B cell (primary cell): Measurements from ENCODE around the gene KIRREL3. TPM values are rescaled to one million over a fixed set of nuclear protein-coding genes. Genes with fewer than 3 reads are reported as not detected.

Experiments
- ATAC-seq: fragments of 200-7000 bp; cut with Tn5 transposase; one replicate; pipeline ENCODE4 v1.10.0; 2021; ENCODE audit warnings: low read depth, mild to moderate bottlenecking, moderate number of reproducible peaks, moderate library complexity
- CTCF ChIA-PET: fragments of 350-600 bp; sonication (Branson Sonifier 250); formaldehyde crosslinking; loops from one replicate; lab custom pipeline; 2021; ENCODE audit warnings: antibody characterized with exemption, inconsistent platforms; lab: Charles Lee
- POLR2A ChIA-PET: fragments of 350-600 bp; sonication (Branson Sonifier 250); formaldehyde crosslinking; loops from one replicate; lab custom pipeline; 2021; ENCODE audit warnings: antibody characterized with exemption; lab: Charles Lee
- DNase-seq: peaks from one replicate; pipeline ENCODE4 v3.0.0; 2013
- H2AFZ ChIP-seq: 2 replicates; pipeline ENCODE4 v1.6.1; 2012; ENCODE audit warnings: mild to moderate bottlenecking, low read depth, low read length; ENCODE audit not compliant: insufficient read depth, poor library complexity, severe bottlenecking
- H3K27ac ChIP-seq, 2 donors: 1 replicate in 1 of 2; 2 replicates in 1 of 2; pipeline ENCODE4 v1.5.1; 2012 to 2013; ENCODE audit warnings: low read length in 2 of 2, mild to moderate bottlenecking in 2 of 2, moderate library complexity in 1 of 2
- H3K27me3 ChIP-seq, 4 experiments: fragments of 200-600 bp in 1 of 4; sonication (generic) in 1 of 4; replicated peaks in 1 of 4; 1 replicate in 2 of 4; 2 replicates in 2 of 4; pipeline versions ENCODE4 v1.6.1 to v1.7.0; 2013 to 2016; ENCODE audit warnings: low read length in 3 of 4, mild to moderate bottlenecking in 2 of 4, mixed read lengths in 1 of 4, moderate library complexity in 1 of 4; ENCODE audit not compliant: insufficient read depth in 4 of 4, control insufficient read depth in 3 of 4; ENCODE audit errors: control extremely low read depth in 1 of 4
- H3K36me3 ChIP-seq, 2 experiments: replicated peaks in 1 of 2; 1 replicate in 1 of 2; 2 replicates in 1 of 2; pipeline versions ENCODE4 v1.6.1 to v1.7.1; 2013; ENCODE audit warnings: low read length in 1 of 2; ENCODE audit not compliant: insufficient read depth in 2 of 2, control insufficient read depth in 1 of 2; ENCODE audit errors: control extremely low read depth in 1 of 2, extremely low read depth in 1 of 2
- H3K4me1 ChIP-seq, 2 donors: fragments of 200-600 bp in 1 of 2; sonication (generic) in 1 of 2; 1 replicate in 1 of 2; 2 replicates in 1 of 2; pipeline versions ENCODE4 v1.5.1 to v1.6.1; 2013 to 2017; ENCODE audit warnings: low read length in 2 of 2; ENCODE audit not compliant: control insufficient read depth in 2 of 2, insufficient read depth in 2 of 2
- H3K4me2 ChIP-seq: replicated peaks from 2 replicates; pipeline ENCODE3; 2012; ENCODE audit warnings: mild to moderate bottlenecking, low read depth, low read length; ENCODE audit not compliant: poor library complexity, severe bottlenecking
- H3K4me3 ChIP-seq, 5 experiments: fragments of 200-600 bp in 1 of 5; sonication (generic) in 1 of 5; 1 replicate in 3 of 5; 2 replicates in 2 of 5; pipeline versions ENCODE4 v1.5.1 to v1.7.0; 2011 to 2016; ENCODE audit warnings: low read length in 4 of 5, mild to moderate bottlenecking in 4 of 5, low read depth in 2 of 5, control low read depth in 1 of 5, moderate library complexity in 1 of 5; ENCODE audit not compliant: insufficient read depth in 1 of 5; ENCODE audit errors: control extremely low read depth in 1 of 5, extremely low read depth in 1 of 5
- H3K79me2 ChIP-seq: fragments of 200-600 bp; sonication (generic); one replicate; pipeline ENCODE4 v1.6.0; 2016; ENCODE audit warnings: low read length; ENCODE audit not compliant: control insufficient read depth, insufficient read depth
- H3K9ac ChIP-seq: fragments of 200-600 bp; sonication (generic); 2 replicates; pipeline ENCODE4 v1.6.1; 2017; ENCODE audit warnings: mild to moderate bottlenecking, low read length, moderate library complexity
- H3K9me3 ChIP-seq, 3 donors: one replicate each; pipeline versions ENCODE4 v1.6.1 to v1.7.1; 2013; ENCODE audit warnings: low read length in 2 of 3; ENCODE audit not compliant: control insufficient read depth in 2 of 3, insufficient read depth in 1 of 3; ENCODE audit errors: control extremely low read depth in 1 of 3
- H4K20me1 ChIP-seq: 2 replicates; pipeline ENCODE4 v1.6.0; 2012; ENCODE audit warnings: mild to moderate bottlenecking, low read length; ENCODE audit not compliant: insufficient read depth, control insufficient read depth, poor library complexity, severe bottlenecking
- H3K27ac Mint-ChIP-seq: one replicate; pipeline ENCODE4 v1.8.0; 2021; ENCODE audit warnings: mixed read lengths
- H3K27me3 Mint-ChIP-seq: one replicate; pipeline ENCODE4 v1.8.0; 2021; ENCODE audit warnings: mixed read lengths
- H3K4me1 Mint-ChIP-seq: one replicate; pipeline ENCODE4 v1.8.0; 2021; ENCODE audit warnings: mixed read lengths
- H3K4me3 Mint-ChIP-seq: one replicate; pipeline ENCODE4 v1.8.0; 2021; ENCODE audit warnings: mixed read lengths
- H3K9me3 Mint-ChIP-seq: one replicate; pipeline ENCODE4 v1.8.0; 2022; ENCODE audit warnings: mixed read lengths; ENCODE audit not compliant: insufficient read depth
- CTCF ChIP-seq: fragments of 200-600 bp; IDR thresholded peaks from one replicate; pipeline ENCODE4 v1.8.0; 2022; ENCODE audit warnings: antibody characterized with exemption, mild to moderate bottlenecking
- EZH2 ChIP-seq: IDR thresholded peaks from 2 replicates; pipeline ENCODE4 v1.6.1; 2012; ENCODE audit warnings: borderline replicate concordance, low read depth, mild to moderate bottlenecking, moderate library complexity, low read length; ENCODE audit not compliant: insufficient read depth, poor library complexity, severe bottlenecking
- WGBS: methylation state at CpG from one replicate; pipeline ENCODE4 v1.1.5; 2013; ENCODE audit warnings: missing lambda C conversion rate; ENCODE audit not compliant: insufficient coverage; 5-methylcytosine and 5-hydroxymethylcytosine counted together
- intact Hi-C: fragments of 100-400 bp; cut with micrococcal nuclease; formaldehyde crosslinking; loops from one replicate; pipeline ENCODE4 v1.10.0; 2022
- polyA plus RNA-seq: library from polyadenylated mRNA; depleted of rRNA; stranded (reverse); fragments of >200 nt; gene quantifications from 2 replicates; pipeline ENCODE4 v1.2.3, GENCODE V29; 2012
- total RNA-seq, 2 donors: library from RNA; stranded (reverse); fragments of 120-200 nt in 1 of 2; gene quantifications; 1 replicate in 1 of 2; 2 replicates in 1 of 2; pipeline versions ENCODE4 v1.2.3 to v1.2.4, GENCODE V29; 2013 to 2022

The KIRREL3 gene
- total and polyA plus RNA-seq, 2 donors (not counting 1 experiment from before 2014, with no cell fraction given), result not detected

GRCh38 chr11:126438691-126439090 lies 561.9 kb downstream of the KIRREL3 start:
- no peaks in the 10 kb centered on the region for H3K79me2 ChIP-seq
- H4K20me1 ChIP-seq, result no peaks in the 10 kb centered on the region
- no peak overlapping the region for H3K4me3 Mint-ChIP-seq
- H3K4me1 ChIP-seq, result peaks cover 0 to 5% of the 10 kb centered on the region in 2 donors
- H3K9ac ChIP-seq, result no peak overlapping the region
- no peak overlapping the region for H3K4me2 ChIP-seq
- no peak overlapping the region for H3K27ac ChIP-seq
- ATAC-seq, result no peak
- no peak for TF ChIP-seq EZH2
- no peak for TF ChIP-seq CTCF
- 86% methylated on average over 3 of the region's 5 CpGs for WGBS
- ChIA-PET POLR2A (no interaction called here), CTCF (interaction anchor here (0.6 to 9.4 kb wide), 2 partner anchors 43 to 797 kb away, joined by 3 to 159 read pairs; no protein-coding TSS in a partner anchor)
- no peak overlapping the region for H3K27ac Mint-ChIP-seq
- H2AFZ ChIP-seq, result no peak overlapping the region
- no peak for DNase-seq
- no peaks in the 10 kb centered on the region for H3K9me3 ChIP-seq
- H3K27me3 Mint-ChIP-seq, result peaks cover 14% of the 10 kb centered on the region
- H3K36me3 ChIP-seq, result no peaks in the 10 kb centered on the region
- peaks cover 0 to 16% (median 3%) of the 10 kb centered on the region in 4 experiments for H3K27me3 ChIP-seq
- H3K9me3 Mint-ChIP-seq, result no peaks in the 10 kb centered on the region
- peaks cover 2% of the 10 kb centered on the region for H3K4me1 Mint-ChIP-seq
- no peak overlapping the region for H3K4me3 ChIP-seq
- intact Hi-C loops, result no loop called here

GRCh38 chr11:126438272-126438671 lies 562.3 kb downstream of the KIRREL3 start:
- TF ChIP-seq EZH2, result no peak
- no peak for TF ChIP-seq CTCF
- H3K27me3 Mint-ChIP-seq, result peaks cover 14% of the 10 kb centered on the region
- no peaks in the 10 kb centered on the region for H4K20me1 ChIP-seq
- 93% methylated on average over 8 of the region's 9 CpGs for whole genome bisulfite sequencing
- no peak overlapping the region for H3K27ac Mint-ChIP-seq
- H3K4me3 Mint-ChIP-seq, result no peak overlapping the region
- H2AFZ ChIP-seq, result no peak overlapping the region
- H3K27ac ChIP-seq, result no peak overlapping the region
- H3K9me3 ChIP-seq, result no peaks in the 10 kb centered on the region
- H3K79me2 ChIP-seq, result no peaks in the 10 kb centered on the region
- CTCF ChIA-PET, result interaction anchor here (9.4 kb wide), 1 partner anchor 43 kb away, joined by 159 read pairs; no protein-coding TSS in a partner anchor
- intact Hi-C loops, result no loop called here
- DNase-seq (no peak), ATAC-seq (no peak)
- no peaks in the 10 kb centered on the region for H3K36me3 ChIP-seq
- H3K4me3 ChIP-seq, result no peak overlapping the region
- H3K4me2 ChIP-seq, result no peak overlapping the region
- peaks cover 0 to 5% of the 10 kb centered on the region in 2 donors for H3K4me1 ChIP-seq
- H3K9me3 Mint-ChIP-seq, result no peaks in the 10 kb centered on the region
- H3K9ac ChIP-seq, result no peak overlapping the region
- H3K4me1 Mint-ChIP-seq, result peaks cover 2% of the 10 kb centered on the region
- POLR2A ChIA-PET, result no interaction called here
- peaks cover 0 to 16% (median 3%) of the 10 kb centered on the region in 4 experiments for H3K27me3 ChIP-seq
